Suprapubic skin (tissue), 4 donors: ENCODE data around the gene PARD3B.

Source experiments
- CTCF ChIP-seq, 2 donors: fragments of 200-600 bp in 1 of 2; fragments of 450-650 bp in 1 of 2; sonication (generic) in 1 of 2; IDR thresholded peaks; one replicate each; pipeline ENCODE4 v1.5.1; 2016 to 2019; ENCODE audit warnings: antibody characterized with exemption in 2 of 2, mild to moderate bottlenecking in 1 of 2, moderate library complexity in 1 of 2
- EP300 ChIP-seq: sonication (generic); formaldehyde crosslinking; IDR thresholded peaks from one replicate; pipeline ENCODE4 v1.6.1; 2017; ENCODE audit warnings: antibody characterized with exemption
- POLR2A ChIP-seq, 2 donors: fragments of 450-650 bp; IDR thresholded peaks; one replicate each; pipeline ENCODE4 v1.6.1; 2017; ENCODE audit warnings: antibody characterized with exemption in 2 of 2, mild to moderate bottlenecking in 2 of 2, moderate library complexity in 2 of 2
- POLR2AphosphoS5 ChIP-seq, 3 donors: sonication (generic); formaldehyde crosslinking; IDR thresholded peaks; one replicate each; pipeline ENCODE4 v1.6.1; 2017; ENCODE audit warnings: antibody characterized with exemption in 3 of 3

- no peak for TF ChIP-seq POLR2AphosphoS5 (IDR thresholded peaks at IDR 0.05)
- no peak for TF ChIP-seq POLR2A (IDR thresholded peaks at IDR 0.05)
- TF ChIP-seq CTCF (IDR thresholded peaks at IDR 0.05) = no peak
- TF ChIP-seq EP300 = no peak
These were observed 1040.4 kb downstream of the PARD3B start for GRCh38 chr2:205585449-205586383.
